HUES64 (cell line): ENCODE results near the gene INTS1.

Experiments
- H3K27ac ChIP-seq: 2 replicates; pipeline ENCODE4 v1.7.0; 2013; ENCODE audit warnings: low read depth, low read length, inconsistent platforms
- H3K27me3 ChIP-seq: 2 replicates; pipeline ENCODE4 v1.6.1; 2013; ENCODE audit warnings: mild to moderate bottlenecking, low read length; ENCODE audit not compliant: insufficient read depth
- H3K36me3 ChIP-seq: 2 replicates; pipeline ENCODE4 v1.6.1; 2013; ENCODE audit warnings: mild to moderate bottlenecking, low read length; ENCODE audit not compliant: insufficient read depth
- H3K4me1 ChIP-seq: 2 replicates; pipeline ENCODE4 v1.6.1; 2013; ENCODE audit warnings: mild to moderate bottlenecking, low read length, moderate library complexity; ENCODE audit not compliant: insufficient read depth
- H3K4me3 ChIP-seq: 2 replicates; pipeline ENCODE4 v1.5.1; 2013; ENCODE audit warnings: mild to moderate bottlenecking, low read length, moderate library complexity
- H3K9ac ChIP-seq: 2 replicates; pipeline ENCODE4 v1.6.1; 2013; ENCODE audit warnings: mild to moderate bottlenecking, low read depth, low read length
- H3K9me3 ChIP-seq: 2 replicates; pipeline ENCODE4 v1.6.1; 2013; ENCODE audit warnings: low read depth, low read length; ENCODE audit not compliant: insufficient read depth
- WGBS: fragments of 150-250, 120-280 bp; methylation state at CpG from one replicate; pipeline ENCODE4 v1.1.7; 2013; ENCODE audit warnings: missing lambda C conversion rate; 5-methylcytosine and 5-hydroxymethylcytosine counted together

Gene INTS1

GRCh38 chr7:1541431-1542162 lies 37.4 kb upstream of the INTS1 start:
- 95% methylated on average over 33 of the region's 33 CpGs for WGBS
- Histone ChIP-seq H3K27ac (no peak overlapping the region), H3K4me3 (no peak overlapping the region), H3K9me3 (no peaks in the 10 kb centered on the region), H3K27me3 (no peaks in the 10 kb centered on the region), H3K36me3 (peaks cover 30% of the 10 kb centered on the region), H3K9ac (no peak overlapping the region), H3K4me1 (peaks cover 12% of the 10 kb centered on the region)

GRCh38 chr7:1540776-1541271 lies 36.6 kb upstream of the INTS1 start:
- Histone ChIP-seq H3K9me3 (no peaks in the 10 kb centered on the region), H3K4me3 (no peak overlapping the region), H3K4me1 (peaks cover 18% of the 10 kb centered on the region), H3K36me3 (peaks cover 30% of the 10 kb centered on the region), H3K27ac (no peak overlapping the region), H3K27me3 (no peaks in the 10 kb centered on the region), H3K9ac (no peak overlapping the region)
- WGBS = 94% methylated on average over 31 of the region's 31 CpGs

- WGBS = 97% methylated on average over 73 of the region's 73 CpGs
- H3K27ac ChIP-seq = no peak overlapping the region
- peaks cover 18% of the 10 kb centered on the region for H3K4me1 ChIP-seq
- H3K9me3 ChIP-seq = no peaks in the 10 kb centered on the region
- no peaks in the 10 kb centered on the region for H3K27me3 ChIP-seq
- H3K9ac ChIP-seq = no peak overlapping the region
- H3K36me3 ChIP-seq = peaks cover 30% of the 10 kb centered on the region
- no peak overlapping the region for H3K4me3 ChIP-seq
Measured at GRCh38 chr7:1539882-1540775, 35.9 kb upstream of the INTS1 start.

DNA sequence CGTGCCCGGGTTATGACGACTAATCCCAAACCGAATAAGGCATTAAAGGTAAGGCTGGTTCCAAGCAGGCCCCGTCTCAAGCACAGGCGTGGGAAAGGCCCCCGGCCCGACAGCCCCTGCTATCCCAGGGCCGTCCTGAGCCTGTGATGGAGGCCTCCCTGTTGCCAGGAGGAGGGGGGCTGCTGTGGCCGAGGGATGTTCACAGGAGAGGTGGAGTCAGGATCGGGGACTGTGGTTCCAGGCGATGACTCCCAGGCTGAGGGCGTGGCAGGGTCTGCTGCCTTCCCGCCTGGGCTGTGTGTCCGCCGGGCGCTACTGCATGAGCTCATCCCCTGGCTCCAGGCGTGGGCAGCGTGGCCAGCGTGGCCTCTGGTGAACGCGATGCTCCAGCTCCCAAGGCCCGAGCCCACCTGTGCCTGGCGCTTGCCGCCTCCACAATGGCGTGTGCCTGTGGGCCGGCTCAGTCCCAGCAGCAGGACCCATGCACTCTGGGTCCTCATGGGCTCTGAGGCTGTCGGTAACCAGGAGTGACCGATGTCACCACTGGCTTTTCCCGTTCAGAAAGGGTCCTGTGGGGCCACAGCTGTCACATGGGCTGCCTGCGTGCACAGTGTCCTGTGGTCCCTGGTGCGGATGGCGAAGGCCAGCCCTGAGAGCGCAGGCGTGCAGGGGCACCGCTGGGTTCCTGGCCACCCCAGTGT lies 35.1 kb upstream of the INTS1 start:
- peaks cover 18% of the 10 kb centered on the region for H3K4me1 ChIP-seq
- no peak overlapping the region for H3K4me3 ChIP-seq
- peaks cover 30% of the 10 kb centered on the region for H3K36me3 ChIP-seq
- no peak overlapping the region for H3K27ac ChIP-seq
- no peak overlapping the region for H3K9ac ChIP-seq
- no peaks in the 10 kb centered on the region for H3K27me3 ChIP-seq
- WGBS = 92% methylated on average over 36 of the region's 36 CpGs
- no peaks in the 10 kb centered on the region for H3K9me3 ChIP-seq

- whole genome bisulfite sequencing = 92% methylated on average over 25 of the region's 25 CpGs
- Histone ChIP-seq H3K4me3 (no peak overlapping the region), H3K27me3 (no peaks in the 10 kb centered on the region), H3K9ac (no peak overlapping the region), H3K4me1 (peaks cover 18% of the 10 kb centered on the region), H3K27ac (no peak overlapping the region), H3K36me3 (peaks cover 30% of the 10 kb centered on the region), H3K9me3 (no peaks in the 10 kb centered on the region)
Measured at GRCh38 chr7:1538544-1539180, 34.5 kb upstream of the INTS1 start.

GRCh38 chr7:1537535-1538412 lies 33.6 kb upstream of the INTS1 start:
- 84% methylated on average over 54 of the region's 56 CpGs for WGBS

GRCh38 chr7:1536743-1537534 lies 32.8 kb upstream of the INTS1 start:
- peaks cover 35% of the 10 kb centered on the region for H3K4me1 ChIP-seq
- peak overlapping the region; percentile 62 for H3K9ac ChIP-seq
- H3K36me3 ChIP-seq = peaks cover 24% of the 10 kb centered on the region
- 31% methylated on average over 52 of the region's 52 CpGs for WGBS
- no peaks in the 10 kb centered on the region for H3K27me3 ChIP-seq
- H3K4me3 ChIP-seq = peak overlapping the region; percentile 24; the same call in 1 of the 2 replicates
- H3K27ac ChIP-seq = peak overlapping the region; percentile 69
- no peaks in the 10 kb centered on the region for H3K9me3 ChIP-seq

More at GRCh38 chr7:1537535-1538412, 33.6 kb upstream of the INTS1 start:
- Histone ChIP-seq H3K9ac (peak overlapping the region; percentile 62), H3K27ac (peak overlapping the region; percentile 69), H3K4me3 (peak overlapping the region; percentile 24; the same call in 1 of the 2 replicates), H3K36me3 (peaks cover 30% of the 10 kb centered on the region), H3K27me3 (no peaks in the 10 kb centered on the region), H3K4me1 (peaks cover 27% of the 10 kb centered on the region), H3K9me3 (no peaks in the 10 kb centered on the region)

DNA sequence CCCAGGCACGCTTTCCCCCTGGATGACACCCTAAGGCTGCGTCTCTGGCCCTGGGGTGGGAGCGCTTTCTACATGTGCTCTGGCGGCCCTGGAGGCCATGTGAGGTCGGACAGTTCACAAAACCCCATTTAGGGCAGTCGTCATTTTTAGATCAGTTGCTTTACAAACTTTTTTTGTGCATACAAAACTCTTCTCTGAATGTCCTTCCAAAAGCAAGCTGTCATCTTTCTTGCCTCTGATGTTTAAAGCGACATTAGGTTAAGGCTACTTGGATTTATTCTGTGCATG lies 32.2 kb upstream of the INTS1 start:
- H3K4me1 ChIP-seq = peaks cover 40% of the 10 kb centered on the region
- no peak overlapping the region for H3K4me3 ChIP-seq
- no peaks in the 10 kb centered on the region for H3K9me3 ChIP-seq
- H3K9ac ChIP-seq = peak overlapping the region; percentile 62
- peak overlapping the region; percentile 69 for H3K27ac ChIP-seq
- no peaks in the 10 kb centered on the region; the same call in 1 of the 2 replicates for H3K27me3 ChIP-seq
- WGBS = 70% methylated on average over 7 of the region's 7 CpGs
- peaks cover 20% of the 10 kb centered on the region for H3K36me3 ChIP-seq

GRCh38 chr7:1535701-1536454 lies 31.7 kb upstream of the INTS1 start:
- H3K9me3 ChIP-seq = no peaks in the 10 kb centered on the region
- H3K4me1 ChIP-seq = peaks cover 41% of the 10 kb centered on the region
- no peak overlapping the region for H3K9ac ChIP-seq
- WGBS = 82% methylated on average over 42 of the region's 42 CpGs
- no peaks in the 10 kb centered on the region; the same call in 1 of the 2 replicates for H3K27me3 ChIP-seq
- peaks cover 15% of the 10 kb centered on the region for H3K36me3 ChIP-seq
- no peak overlapping the region for H3K4me3 ChIP-seq
- H3K27ac ChIP-seq = peak overlapping the region; percentile 69; the same call in 1 of the 2 replicates
